Activated T-cell treated with anti-CD3 and anti-CD28 coated beads, Interleukin-2, amount 50 U/mL, for 72 hours (primary cell): ENCODE data around the gene GOLGA3. TPM values are rescaled to one million over a fixed set of nuclear protein-coding genes. Genes with fewer than 3 reads are reported as not detected.
A peak's percentile ranks its signal among the peaks of the same experiment; 100 is the strongest.

Experiments
- ATAC-seq, 2 donors: fragments of 150-1000 bp; cut with Tn5 transposase; replicated peaks in 1 of 2; 2 replicates each; pipeline ENCODE4 v1.10.0; 2021; ENCODE audit warnings: moderate library complexity in 2 of 2, mild to moderate bottlenecking in 1 of 2
- DNase-seq, 2 donors: peaks; one replicate each; pipeline ENCODE4 v3.0.0; 2021 to 2022; ENCODE audit warnings: mixed read lengths in 1 of 2
- H3K27ac Mint-ChIP-seq: one replicate; pipeline ENCODE4 v1.8.0; 2022; ENCODE audit warnings: mild to moderate bottlenecking, moderate library complexity, mixed read lengths
- H3K27me3 Mint-ChIP-seq: one replicate; pipeline ENCODE4 v1.8.0; 2022; ENCODE audit warnings: low read depth, mixed read lengths
- H3K36me3 Mint-ChIP-seq, 2 donors: one replicate each; pipeline ENCODE4 v1.8.0; 2022; ENCODE audit warnings: mixed read lengths in 2 of 2, mild to moderate bottlenecking in 1 of 2; ENCODE audit not compliant: insufficient read depth in 2 of 2
- H3K4me1 Mint-ChIP-seq: one replicate; pipeline ENCODE4 v1.8.0; 2022; ENCODE audit warnings: low read depth, mixed read lengths
- H3K4me3 Mint-ChIP-seq, 2 donors: one replicate each; pipeline ENCODE4 v1.8.0; 2022; ENCODE audit warnings: mild to moderate bottlenecking in 2 of 2, mixed read lengths in 2 of 2, moderate library complexity in 2 of 2
- H3K9me3 Mint-ChIP-seq, 2 donors: one replicate each; pipeline ENCODE4 v1.8.0; 2022; ENCODE audit warnings: mixed read lengths in 2 of 2
- total RNA-seq, 2 donors: library from RNA; stranded (reverse); gene quantifications; one replicate each; pipeline ENCODE4 v1.2.3, GENCODE V29; 2022

The GOLGA3 gene
- total RNA-seq, 2 donors from 2014 or later = 58.2 to 60.4 TPM

DNA sequence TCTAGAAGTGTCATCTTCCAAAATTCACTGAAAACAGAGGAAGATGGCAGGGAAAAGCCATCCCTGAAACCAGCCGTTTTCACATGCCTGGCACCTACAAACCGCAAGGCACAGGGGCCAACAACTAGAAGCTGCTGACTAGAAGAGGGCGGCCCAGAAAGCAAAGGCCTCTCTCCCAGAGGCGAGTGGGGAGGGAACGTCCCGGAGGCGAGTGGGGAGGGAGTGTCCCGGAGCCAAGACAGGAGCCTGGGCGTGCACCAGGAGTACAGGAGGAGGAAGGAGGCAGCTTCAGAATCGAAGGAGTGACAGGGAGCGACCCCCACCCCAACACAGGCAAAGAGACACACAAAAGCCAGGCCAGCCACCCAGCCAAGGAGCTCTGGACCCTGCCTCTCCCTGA lies 88.0 kb downstream of the GOLGA3 start:
- H3K27me3 Mint-ChIP-seq = no peaks in the 10 kb centered on the region
- H3K4me1 Mint-ChIP-seq = no peaks in the 10 kb centered on the region
- H3K4me3 Mint-ChIP-seq = no peak overlapping the region
- DNase-seq = no peak
- peaks cover 0 to 3% of the 10 kb centered on the region in 2 donors for H3K9me3 Mint-ChIP-seq
- H3K36me3 Mint-ChIP-seq = peaks cover 30 to 75% of the 10 kb centered on the region in 2 donors
- ATAC-seq = no peak
- H3K27ac Mint-ChIP-seq = no peak overlapping the region

DNA sequence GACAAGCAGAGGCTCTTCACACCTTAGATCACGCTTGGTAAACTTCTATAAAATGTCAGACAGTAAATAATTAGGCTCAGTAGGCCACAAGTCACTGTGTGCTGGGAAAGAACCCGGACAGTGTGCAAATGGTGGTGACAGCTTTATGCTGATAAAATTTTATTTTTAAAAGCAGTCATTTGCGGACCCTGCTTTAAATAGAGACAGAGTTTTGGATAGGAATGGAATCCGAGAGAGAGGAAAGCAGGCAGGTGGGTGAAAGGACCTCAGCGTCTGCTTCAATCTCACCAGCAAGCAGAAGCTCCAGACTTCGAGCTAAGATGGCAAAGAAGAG lies 88.4 kb downstream of the GOLGA3 start:
- Mint-ChIP-seq H3K36me3 (peaks cover 28 to 76% of the 10 kb centered on the region in 2 donors), H3K27me3 (no peaks in the 10 kb centered on the region), H3K4me3 (no peak overlapping the region), H3K9me3 (peaks cover 0 to 3% of the 10 kb centered on the region in 2 donors), H3K27ac (no peak overlapping the region), H3K4me1 (no peaks in the 10 kb centered on the region)
- DNase-seq = no peak
- no peak for ATAC-seq

DNA sequence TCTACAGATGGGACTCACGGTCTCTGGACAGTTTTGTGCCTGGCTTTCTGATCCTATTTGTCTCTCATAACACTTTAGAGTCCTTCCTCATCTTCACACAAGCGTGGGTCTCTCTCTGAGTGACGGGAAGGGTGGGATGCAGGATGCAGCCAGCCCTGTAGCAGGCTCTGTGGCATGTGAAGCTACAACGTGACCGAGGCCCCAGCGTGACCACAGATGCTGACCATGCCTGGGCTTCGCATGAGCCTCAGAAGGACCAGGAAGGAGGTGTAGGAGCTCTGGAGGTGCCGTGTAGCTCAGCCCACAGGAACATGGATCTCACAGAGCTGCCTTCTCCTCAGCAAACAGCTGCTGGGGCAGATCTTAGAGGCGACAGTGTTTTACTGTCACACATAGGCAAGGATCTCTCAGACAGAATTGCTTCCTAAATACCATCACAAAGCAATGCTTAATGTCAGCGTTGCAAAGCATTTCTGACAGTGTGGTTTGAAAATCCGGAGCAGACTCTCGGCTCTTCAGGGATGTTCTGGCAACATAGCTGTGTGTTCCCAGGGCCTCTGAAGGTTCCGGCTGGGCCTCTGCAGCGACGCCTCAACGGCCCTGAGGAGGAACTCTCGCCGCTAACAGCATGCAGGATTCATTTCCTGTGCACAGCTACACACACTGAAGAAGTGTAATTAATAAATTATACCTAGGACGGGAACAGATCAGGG lies 88.9 kb downstream of the GOLGA3 start:
- Mint-ChIP-seq H3K4me1 (no peaks in the 10 kb centered on the region), H3K27ac (peak overlapping the region; percentile 56), H3K9me3 (peaks cover 0 to 3% of the 10 kb centered on the region in 2 donors), H3K4me3 (no peak overlapping the region), H3K36me3 (peaks cover 25 to 75% of the 10 kb centered on the region in 2 donors), H3K27me3 (no peaks in the 10 kb centered on the region)
- no peak for ATAC-seq
- no peak for DNase-seq

DNA sequence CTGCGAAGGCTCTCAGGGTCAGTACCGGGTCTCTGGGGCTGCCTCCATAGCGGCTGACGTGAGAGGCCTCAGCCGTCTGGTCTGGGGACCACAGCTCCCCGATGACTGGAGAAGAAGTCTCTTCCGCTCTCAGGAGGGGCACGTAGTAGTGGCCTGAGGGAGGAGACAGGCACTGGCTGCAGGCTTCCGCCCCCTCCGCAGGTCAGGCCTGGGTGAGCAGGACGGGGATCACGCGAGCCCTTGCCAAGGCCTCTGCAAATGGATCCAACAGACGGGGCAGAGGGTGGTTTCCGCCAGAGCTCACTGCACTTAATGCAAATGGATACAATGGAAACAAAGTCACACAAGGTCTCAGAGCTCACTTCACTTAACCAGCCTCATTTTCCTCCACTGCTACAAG lies 91.8 kb downstream of the GOLGA3 start:
- Mint-ChIP-seq H3K4me1 (peaks cover under 1% of the 10 kb centered on the region), H3K27me3 (no peaks in the 10 kb centered on the region), H3K36me3 (peaks cover 32 to 69% of the 10 kb centered on the region in 2 donors), H3K9me3 (no peaks in the 10 kb centered on the region), H3K27ac (no peak overlapping the region), H3K4me3 (no peak overlapping the region)
- DNase-seq = no peak
- ATAC-seq = no peak

DNA sequence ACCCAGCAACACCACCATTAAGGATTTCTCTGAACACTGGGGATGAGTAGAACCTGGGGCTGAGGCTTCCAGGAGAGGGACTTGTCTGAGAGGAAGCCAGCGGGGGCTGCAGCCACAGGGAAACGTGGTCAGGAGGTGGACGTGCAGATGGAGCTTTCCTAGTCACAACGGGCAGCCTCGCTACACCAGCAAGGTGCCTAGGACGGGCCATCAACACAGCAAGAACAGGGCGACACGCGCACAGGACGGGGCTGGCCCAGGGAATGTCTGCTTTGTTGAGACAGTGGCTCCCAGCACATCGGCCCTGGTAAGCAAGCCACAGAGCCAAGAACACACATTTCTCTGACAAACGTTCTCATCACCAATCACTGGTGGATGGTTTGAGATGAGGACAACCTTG lies 92.3 kb downstream of the GOLGA3 start:
- peaks cover 34 to 68% of the 10 kb centered on the region in 2 donors for H3K36me3 Mint-ChIP-seq
- H3K27me3 Mint-ChIP-seq = no peaks in the 10 kb centered on the region
- H3K4me3 Mint-ChIP-seq = no peak overlapping the region
- no peaks in the 10 kb centered on the region for H3K9me3 Mint-ChIP-seq
- DNase-seq (no peak), ATAC-seq (no peak)
- H3K27ac Mint-ChIP-seq = no peak overlapping the region
- peaks cover 5% of the 10 kb centered on the region for H3K4me1 Mint-ChIP-seq

DNA sequence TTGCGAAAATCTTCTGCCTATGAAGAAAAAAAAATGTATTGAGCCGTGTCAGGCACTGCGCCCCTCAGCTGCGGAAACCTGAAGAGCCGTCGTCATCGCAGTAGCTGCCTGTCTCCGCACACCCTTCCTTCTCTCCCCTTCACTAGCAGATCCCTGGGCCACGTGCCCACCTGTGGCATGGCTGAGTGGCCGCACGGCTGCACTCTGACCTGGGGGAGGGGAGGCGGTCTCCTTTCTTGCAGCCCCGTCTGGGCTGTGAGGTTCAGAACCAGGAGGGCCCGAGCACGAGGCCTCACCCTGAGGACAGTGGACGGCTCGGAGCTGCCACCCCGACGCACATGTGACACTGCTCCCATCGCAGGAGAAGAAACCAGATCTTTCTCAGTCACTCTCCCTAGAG lies 93.2 kb downstream of the GOLGA3 start:
- no peaks in the 10 kb centered on the region for H3K9me3 Mint-ChIP-seq
- H3K36me3 Mint-ChIP-seq = peaks cover 32 to 65% of the 10 kb centered on the region in 2 donors
- H3K4me3 Mint-ChIP-seq = no peak overlapping the region
- ATAC-seq (no peak), DNase-seq (no peak)
- H3K4me1 Mint-ChIP-seq = peaks cover 5% of the 10 kb centered on the region
- no peaks in the 10 kb centered on the region for H3K27me3 Mint-ChIP-seq
- H3K27ac Mint-ChIP-seq = no peak overlapping the region

- Mint-ChIP-seq H3K9me3 (no peaks in the 10 kb centered on the region), H3K27me3 (no peaks in the 10 kb centered on the region), H3K27ac (no peak overlapping the region), H3K36me3 (peaks cover 35 to 61% of the 10 kb centered on the region in 2 donors), H3K4me3 (no peak overlapping the region), H3K4me1 (peaks cover 5% of the 10 kb centered on the region)
- DNase-seq = no peak
- no peak for ATAC-seq
Observed at GRCh38 chr12:132734206-132734605, 94.5 kb downstream of the GOLGA3 start.

- Mint-ChIP-seq H3K36me3 (peaks cover 38 to 65% of the 10 kb centered on the region in 2 donors), H3K4me1 (peaks cover 10% of the 10 kb centered on the region), H3K9me3 (no peaks in the 10 kb centered on the region), H3K4me3 (no peak overlapping the region), H3K27me3 (no peaks in the 10 kb centered on the region), H3K27ac (no peak overlapping the region)
- DNase-seq (no peak), ATAC-seq (no peak)
Observed at GRCh38 chr12:132731574-132731973, 97.1 kb downstream of the GOLGA3 start.

DNA sequence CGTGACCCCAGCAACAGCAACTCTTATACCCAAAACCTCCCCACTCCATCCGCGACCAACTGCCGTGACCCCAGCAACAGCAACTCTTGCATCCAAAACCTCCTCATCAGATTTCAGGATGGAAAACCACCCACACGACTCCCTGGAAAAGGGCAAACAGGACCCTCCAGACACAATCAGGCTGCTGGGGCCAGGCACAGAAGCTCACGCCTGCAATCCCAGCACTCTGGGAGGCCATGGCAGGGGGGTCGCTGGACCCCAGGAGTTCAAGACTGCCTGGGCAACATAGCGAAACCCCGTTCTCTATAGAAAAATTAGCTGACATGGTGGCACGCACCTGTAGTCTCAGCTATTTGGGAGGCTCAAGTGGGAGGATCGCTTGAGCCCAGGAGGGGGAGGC lies 98.3 kb downstream of the GOLGA3 start:
- ATAC-seq = no peak

GRCh38 chr12:132729541-132730320 lies 98.9 kb downstream of the GOLGA3 start:
- no peak for DNase-seq
- Mint-ChIP-seq H3K4me1 (peaks cover 10% of the 10 kb centered on the region), H3K4me3 (no peak overlapping the region), H3K27me3 (no peaks in the 10 kb centered on the region), H3K27ac (peak overlapping the region; percentile 71), H3K9me3 (no peaks in the 10 kb centered on the region), H3K36me3 (peaks cover 39 to 57% of the 10 kb centered on the region in 2 donors)
- ATAC-seq = no peak

More for the DNA sequence above, 98.3 kb downstream of the GOLGA3 start:
- H3K36me3 Mint-ChIP-seq = peaks cover 39 to 62% of the 10 kb centered on the region in 2 donors
- no peaks in the 10 kb centered on the region for H3K27me3 Mint-ChIP-seq
- H3K9me3 Mint-ChIP-seq = no peaks in the 10 kb centered on the region
- H3K4me1 Mint-ChIP-seq = peaks cover 10% of the 10 kb centered on the region
- no peak for DNase-seq
- H3K27ac Mint-ChIP-seq = no peak overlapping the region
- H3K4me3 Mint-ChIP-seq = no peak overlapping the region

DNA sequence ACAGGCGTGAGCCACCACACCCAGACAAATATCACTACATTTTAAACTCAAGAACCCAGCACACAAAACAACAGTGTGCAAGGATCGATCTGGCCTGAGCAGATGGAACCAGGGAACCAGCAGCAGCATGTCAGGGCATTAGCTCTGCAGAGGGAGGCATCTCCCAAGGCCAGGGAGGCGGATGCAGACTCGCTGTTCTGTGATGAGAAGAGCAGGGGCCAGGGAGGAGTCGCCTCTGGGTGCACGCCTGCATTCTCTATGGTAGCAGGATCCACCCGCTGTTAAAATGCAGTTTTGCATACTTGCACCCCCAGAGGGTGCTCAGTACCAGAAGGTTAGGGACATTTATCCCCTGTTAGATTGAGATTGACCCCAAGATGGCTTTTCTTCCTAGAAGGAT lies 100.2 kb downstream of the GOLGA3 start:
- ATAC-seq (no peak), DNase-seq (no peak)
- Mint-ChIP-seq H3K27ac (peak overlapping the region; percentile 40), H3K9me3 (no peaks in the 10 kb centered on the region), H3K4me3 (no peak overlapping the region), H3K27me3 (no peaks in the 10 kb centered on the region), H3K4me1 (peaks cover 10% of the 10 kb centered on the region), H3K36me3 (peaks cover 39 to 56% of the 10 kb centered on the region in 2 donors)

GRCh38 chr12:132727091-132727794 lies 101.4 kb downstream of the GOLGA3 start:
- peaks cover 29 to 49% of the 10 kb centered on the region in 2 donors for H3K36me3 Mint-ChIP-seq
- no peaks in the 10 kb centered on the region for H3K9me3 Mint-ChIP-seq
- H3K4me3 Mint-ChIP-seq = no peak overlapping the region
- no peak overlapping the region for H3K27ac Mint-ChIP-seq
- no peaks in the 10 kb centered on the region for H3K27me3 Mint-ChIP-seq
- ATAC-seq = peak in 1 of 2 donors; percentile 24
- no peak for DNase-seq
- peaks cover 10% of the 10 kb centered on the region for H3K4me1 Mint-ChIP-seq

- Mint-ChIP-seq H3K9me3 (no peaks in the 10 kb centered on the region), H3K4me3 (no peak overlapping the region), H3K4me1 (peaks cover 5% of the 10 kb centered on the region), H3K27ac (no peak overlapping the region), H3K36me3 (peaks cover 24 to 44% of the 10 kb centered on the region in 2 donors), H3K27me3 (no peaks in the 10 kb centered on the region)
- ATAC-seq (no peak), DNase-seq (no peak)
Observed at GRCh38 chr12:132726386-132726785, 102.3 kb downstream of the GOLGA3 start.
